NCI-H2227 treated with DMSO at 0.1 percent for 48 hours (cell line): ENCODE measurements around the gene TMEM151B.
"Not testable (repeated sequence)": the region's sequence is repeated elsewhere in the genome, so short reads cannot be mapped to it uniquely, and the experiment has no call there.

Source experiments
- DNase-seq: peaks from one replicate; lab custom pipeline; 2025; lab: John Stamatoyannopoulos, UW

TMEM151B gene

DNA sequence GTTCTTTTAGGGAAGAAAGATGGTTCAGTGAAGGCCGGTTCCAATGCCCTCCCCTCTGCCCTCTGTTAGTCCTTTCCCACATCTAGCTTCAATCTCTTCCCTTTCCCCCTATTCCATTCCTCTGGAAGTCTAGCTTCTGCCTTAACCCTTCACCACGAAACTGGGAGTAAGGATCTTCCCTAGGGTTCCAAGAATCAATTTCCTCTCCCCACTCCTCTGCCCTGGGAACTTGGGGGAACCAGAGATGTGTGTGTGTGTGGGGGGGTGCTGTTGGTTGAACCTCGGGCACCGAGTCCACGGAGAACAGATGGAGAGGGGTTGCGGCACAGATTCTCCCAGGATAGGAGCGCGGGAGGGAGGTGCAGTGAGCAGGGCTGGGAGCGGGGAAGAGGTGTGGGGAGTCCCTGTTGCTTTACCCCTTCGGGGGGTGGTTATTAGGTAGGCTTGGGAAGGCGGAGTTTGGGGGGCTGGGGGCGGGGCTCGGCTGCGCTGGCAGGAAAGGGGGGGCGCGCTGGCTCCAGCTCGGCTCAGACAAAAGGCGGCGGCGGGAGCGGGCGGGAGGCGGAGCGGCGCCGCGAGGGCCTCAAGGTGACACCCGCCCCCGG is at the start of gene TMEM151B:
TMEM151B (plus strand) TSS at position 530 of the 605 bp plus-strand sequence. CDS start 293 bp downstream, outside the sequence.
- DNase-seq = no peak

DNA sequence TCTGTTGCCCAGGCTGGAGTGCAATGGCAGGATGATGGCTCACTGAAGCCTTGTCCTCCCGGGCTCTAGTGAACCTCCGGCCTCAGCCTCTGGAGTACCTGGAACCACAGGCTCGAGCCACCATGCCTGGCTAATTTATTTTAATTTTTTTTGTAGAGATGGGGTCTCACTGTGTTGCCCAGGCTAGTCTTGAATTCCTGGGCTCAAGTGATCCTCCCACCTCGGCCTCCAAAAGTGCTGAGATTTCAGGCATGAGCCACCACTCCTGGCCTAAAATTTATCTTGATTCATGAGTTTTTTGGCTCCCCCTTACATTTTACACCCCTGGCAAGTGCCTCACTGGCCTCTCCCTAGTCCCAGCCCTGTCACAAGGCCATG is 49.3 kb upstream of the TMEM151B start:
- DNase-seq = no peak

DNA sequence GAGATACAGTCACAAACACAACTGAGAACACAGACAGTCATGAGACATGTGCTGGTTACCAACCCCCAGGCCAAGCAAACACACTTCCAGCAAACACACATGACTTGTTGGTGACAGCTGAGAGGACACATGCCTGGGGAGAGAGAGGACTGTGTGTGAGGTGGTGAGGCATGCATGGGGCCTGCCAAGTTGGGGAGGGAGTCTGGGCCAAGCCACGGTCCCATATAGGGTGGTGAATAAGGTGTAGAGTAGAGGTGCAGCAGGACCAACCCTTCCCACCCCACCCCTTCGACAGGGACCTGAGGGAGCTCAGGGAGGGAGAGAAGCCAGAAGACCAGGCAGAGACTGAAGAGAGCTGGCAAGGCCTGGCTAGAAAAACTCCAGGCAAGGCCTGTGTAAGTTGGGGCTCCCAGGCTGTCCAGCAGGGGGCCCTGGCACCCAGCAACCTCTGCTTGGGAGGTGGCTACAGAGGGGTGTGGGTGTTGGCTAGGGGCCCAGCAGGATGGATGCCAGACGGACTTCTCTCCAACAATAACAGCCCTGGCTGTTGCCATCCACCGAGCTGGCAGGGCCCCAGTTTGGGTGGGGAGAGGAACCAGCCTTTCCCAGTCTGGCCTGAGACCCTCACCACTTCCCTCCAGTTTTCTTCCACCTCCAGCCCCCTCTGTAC is 48.8 kb upstream of the TMEM151B start:
- no peak for DNase-seq

DNA sequence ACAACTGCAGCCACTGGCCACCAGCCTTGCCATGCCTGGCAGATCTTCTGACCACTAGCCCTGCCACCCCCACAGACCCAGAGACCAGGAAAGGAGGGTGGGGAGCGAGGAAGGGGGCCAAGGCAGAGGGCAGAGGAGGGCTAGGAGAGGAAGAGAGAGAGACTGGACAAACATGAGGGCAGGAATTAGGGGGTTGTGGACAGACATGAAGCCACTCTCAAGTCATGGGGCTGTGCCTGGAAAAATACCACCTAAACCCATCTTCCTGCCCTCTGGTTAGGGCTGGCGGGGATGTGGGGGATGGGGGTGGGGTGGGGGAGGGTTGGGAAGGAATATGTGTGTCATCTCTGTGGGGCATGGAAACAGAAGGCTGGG is 48.3 kb upstream of the TMEM151B start:
- DNase-seq = no peak

DNA sequence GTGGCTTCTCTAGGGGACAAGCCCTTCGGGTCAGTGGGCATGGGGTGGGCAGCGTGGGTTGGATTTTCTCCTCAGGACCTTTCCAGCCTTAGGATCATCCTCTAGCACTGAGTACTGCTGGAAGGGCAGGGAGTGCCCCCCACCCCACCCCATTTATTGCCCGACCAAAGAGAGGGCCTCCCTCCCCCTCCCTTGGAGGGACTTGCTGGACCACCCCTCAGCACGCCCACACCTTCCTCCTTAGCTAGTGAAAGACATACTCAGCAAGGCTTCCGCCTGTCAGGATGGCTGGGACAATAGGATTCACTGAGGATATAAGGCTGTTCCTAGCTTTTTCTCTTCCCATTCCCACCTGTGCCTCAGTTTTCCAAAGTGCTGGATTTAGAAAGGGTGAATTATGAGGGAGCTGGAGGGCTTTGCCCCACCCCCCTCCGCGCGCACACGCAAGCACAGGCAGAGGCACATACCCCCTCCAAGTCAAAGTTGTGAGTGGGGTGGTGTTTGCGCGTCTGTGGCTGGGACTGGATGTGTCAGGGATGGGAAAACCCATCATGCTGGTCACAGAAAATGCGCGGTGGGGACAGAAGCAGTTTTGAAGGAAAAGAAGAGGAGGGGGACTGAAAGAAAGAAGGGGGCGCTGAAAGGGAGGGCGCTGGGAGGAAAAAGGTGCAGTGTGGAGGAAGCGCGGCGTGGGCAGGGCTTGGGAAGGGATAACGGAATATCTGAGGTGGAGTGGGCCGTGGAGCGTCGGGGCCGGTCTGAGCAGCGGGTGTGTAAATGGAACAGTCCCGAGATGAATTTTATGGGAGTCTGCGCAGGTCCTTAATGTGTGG is 47.5 kb upstream of the TMEM151B start:
- DNase-seq = no peak

DNA sequence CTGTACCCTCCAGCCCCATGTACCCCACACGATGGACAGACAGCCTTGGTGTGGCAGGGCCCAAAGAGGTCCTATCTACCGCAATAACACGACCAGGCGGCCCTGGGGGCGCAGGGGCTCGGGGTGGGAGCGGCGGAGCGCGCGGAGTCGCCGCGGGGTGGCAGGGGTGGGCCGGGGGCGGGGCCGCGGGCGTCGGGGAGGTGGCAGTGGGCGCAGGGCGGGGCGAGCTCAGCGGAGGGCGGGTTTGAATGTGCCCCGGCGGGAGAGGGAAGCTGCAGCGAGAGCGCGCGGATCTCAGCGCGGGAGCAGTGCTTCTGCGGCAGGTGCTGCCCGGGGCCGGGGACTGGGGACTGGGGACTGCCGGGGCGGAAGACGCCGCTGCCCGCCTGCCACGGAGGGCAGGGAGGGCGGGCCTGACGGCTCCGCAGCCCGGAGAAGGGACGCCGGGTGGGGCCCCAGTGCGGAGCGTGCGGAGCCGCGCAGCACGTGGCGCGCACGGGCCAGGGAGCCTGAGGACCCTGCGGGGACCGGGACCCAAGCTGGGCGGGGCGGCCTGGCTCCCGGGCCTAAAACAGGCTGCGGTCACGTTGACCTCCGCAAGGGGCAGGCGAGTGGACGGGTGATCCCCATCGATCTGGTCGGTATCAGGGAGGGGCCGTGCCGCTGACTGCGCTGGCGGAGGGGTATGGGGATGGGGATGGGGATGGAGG is 46.8 kb upstream of the TMEM151B start, which contains the start of gene SLC29A1:
SLC29A1 (plus strand) TSS at position 277 of the 710 bp plus-strand sequence. CDS start 3,719 bp downstream, outside the sequence.
- DNase-seq = peak; percentile 45

DNA sequence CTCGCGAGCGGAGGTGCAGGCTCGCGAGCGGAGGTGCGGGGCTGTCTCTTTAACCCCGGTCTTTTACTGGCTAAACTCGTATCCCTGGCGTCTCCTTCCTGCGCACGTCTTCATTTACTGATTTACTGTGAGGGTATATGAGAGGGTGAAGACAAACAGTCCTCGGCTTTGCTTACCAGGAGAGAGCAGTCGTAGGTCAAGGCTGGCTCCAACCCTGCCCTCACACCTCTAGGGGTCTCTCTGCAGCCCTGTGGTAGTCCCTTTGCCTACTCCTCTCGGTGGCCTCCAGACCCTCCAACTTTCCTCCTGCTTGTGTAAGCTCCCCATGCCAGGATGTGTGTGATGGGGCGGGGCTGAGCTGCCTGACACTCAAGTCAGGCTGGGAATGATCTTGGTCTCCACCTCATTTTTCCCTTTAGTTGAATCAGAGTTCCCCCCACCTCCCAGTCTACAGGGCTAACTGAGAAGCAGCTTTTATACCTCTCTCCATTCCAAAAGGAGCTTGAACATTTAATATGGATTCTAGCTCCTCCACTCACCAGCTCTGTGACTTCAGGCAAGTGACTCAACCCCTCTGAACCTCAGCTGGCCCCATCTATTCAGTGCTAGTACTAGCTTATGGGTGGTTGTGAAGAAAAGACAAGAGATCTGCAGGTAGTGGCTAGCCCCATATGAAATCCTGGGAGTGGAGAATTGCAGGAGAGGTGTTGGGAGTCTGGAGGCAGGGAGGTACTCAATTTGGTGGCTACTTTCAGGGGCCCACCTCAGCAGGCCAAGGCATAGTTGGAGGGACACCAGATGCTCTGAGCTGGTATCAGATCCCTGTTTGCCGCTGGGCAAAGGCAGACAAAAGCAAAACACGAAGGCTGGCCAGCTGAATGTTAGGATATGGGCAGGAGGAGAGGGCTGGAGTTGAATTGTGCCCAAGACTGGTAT is 46.0 kb upstream of the TMEM151B start:
- DNase-seq = no peak

GRCh38 chr6:44224965-44225305 is 45.3 kb upstream of the TMEM151B start:
- DNase-seq = no peak

DNA sequence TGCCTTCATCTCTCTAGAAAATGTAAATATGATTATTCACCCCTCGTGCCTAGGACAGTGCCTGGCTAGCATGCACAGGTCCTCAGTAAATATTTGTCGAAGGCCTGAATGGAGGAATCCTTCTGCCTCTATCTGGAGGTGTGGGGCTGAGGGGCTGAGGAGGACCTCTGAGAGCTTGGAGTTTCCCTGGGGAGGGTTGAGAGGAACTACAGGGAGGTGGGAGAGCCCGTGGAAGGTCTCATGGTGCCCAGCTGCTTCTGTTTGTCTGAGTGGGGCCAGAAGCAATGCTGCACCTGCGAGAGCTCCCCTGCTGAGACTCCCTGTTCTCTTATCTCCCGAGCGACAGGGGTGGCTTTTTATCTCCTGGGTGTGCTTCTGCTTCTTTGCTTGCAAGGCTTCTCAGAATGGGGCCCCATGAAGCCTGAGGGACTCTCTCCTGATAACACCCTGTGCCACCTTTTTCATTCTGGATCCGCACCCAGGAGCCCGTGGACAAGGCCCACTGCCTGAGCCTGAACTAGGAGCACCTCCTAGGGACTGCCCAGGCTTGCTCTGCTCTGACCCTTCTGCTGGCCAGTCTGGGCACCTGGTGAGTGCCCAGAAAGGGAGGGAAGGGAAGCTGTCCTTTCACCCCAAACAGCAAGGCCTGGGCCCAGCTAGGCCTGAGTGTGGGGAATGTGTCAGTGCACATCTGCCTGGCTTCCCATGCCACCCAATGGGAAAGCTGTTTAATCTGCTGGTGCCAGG is 44.5 kb upstream of the TMEM151B start:
- no peak for DNase-seq

GRCh38 chr6:44226368-44227147 is 43.7 kb upstream of the TMEM151B start:
- no peak for DNase-seq

DNA sequence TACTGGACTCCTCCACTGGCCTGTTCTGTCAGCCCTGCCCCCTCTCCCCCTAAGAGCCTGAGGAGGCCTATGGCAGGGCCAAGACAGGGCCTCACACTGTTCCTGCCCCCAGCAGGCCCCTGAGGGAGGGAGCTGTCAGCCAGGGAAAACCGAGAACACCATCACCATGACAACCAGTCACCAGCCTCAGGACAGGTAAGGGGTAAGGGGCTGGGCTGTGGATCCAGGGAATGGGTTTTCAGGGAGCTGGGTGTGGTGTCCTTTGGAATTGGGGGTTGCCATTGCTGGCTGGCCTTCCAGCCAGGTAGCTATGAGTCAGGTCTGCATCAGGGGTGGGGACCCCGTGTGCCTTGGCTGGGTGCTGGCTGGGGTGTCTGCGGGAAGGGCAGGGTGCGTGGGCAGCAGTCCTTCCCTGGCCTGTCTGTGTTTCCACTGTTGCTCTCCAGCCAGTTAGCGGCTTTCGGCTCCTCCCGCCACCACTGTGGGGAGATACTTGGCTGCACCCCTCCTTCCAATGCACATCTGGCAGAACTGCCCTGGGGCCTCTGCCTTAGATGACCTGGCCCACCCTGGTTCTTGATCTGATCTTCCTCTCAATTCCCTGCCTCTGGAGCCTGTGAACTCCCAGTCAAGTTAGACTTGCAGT is 43.0 kb upstream of the TMEM151B start:
- peak; percentile 9 for DNase-seq

- DNase-seq = no peak
These were observed 42.2 kb upstream of the TMEM151B start for GRCh38 chr6:44228031-44228430.

GRCh38 chr6:44228433-44228832 is 41.8 kb upstream of the TMEM151B start:
- no peak for DNase-seq

DNA sequence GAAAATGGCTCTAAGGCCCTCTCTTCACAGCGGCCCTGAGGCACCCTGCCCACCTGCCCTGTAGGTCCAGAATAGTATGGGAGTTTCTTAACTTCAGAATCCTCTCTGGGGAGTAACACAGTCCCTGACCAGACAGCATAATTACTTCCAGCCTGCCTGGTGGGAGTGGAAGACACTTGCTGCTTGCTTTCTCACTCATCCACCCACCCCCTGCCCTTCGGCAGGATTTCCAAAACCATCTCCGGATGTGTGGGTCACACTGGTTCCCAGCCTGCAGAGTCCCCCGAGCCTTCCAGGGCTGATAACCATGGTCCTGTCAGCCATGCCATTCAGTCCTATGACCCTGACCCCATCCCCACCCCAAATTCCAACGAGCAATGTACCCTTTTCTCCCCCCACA is 41.4 kb upstream of the TMEM151B start:
- no peak for DNase-seq

GRCh38 chr6:44229376-44230033 is 40.7 kb upstream of the TMEM151B start:
- DNase-seq = no peak

- DNase-seq = no peak
These were observed 40.1 kb upstream of the TMEM151B start for GRCh38 chr6:44230034-44230675.

DNA sequence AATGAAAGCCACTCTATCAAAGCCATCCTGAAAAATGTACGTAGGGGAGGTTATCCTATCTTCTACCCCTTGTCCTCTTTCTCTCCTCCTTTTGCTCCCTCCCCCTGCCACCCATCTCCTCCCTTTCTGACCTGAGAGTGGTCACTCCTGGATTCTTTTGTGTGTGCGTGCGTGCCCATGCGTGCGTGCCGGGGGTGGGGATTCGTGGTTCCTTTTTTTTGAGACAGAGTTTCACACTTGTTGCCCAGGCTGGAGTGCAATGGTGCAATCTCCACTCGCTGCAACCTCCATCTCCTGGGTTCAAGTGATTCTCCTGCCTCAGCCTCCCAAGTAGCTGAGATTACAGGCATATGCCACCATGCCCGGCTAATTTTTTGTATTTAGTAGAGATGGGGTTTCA is 38.8 kb upstream of the TMEM151B start:
- not testable (repeated sequence) for DNase-seq
